ENCODE data around the gene RTN1. TPM values are rescaled to one million over a fixed set of nuclear protein-coding genes. Genes with fewer than 3 reads are reported as not detected.

The RTN1 gene
- total RNA-seq, 1 donor from 2014 or later, result not detected

DNA sequence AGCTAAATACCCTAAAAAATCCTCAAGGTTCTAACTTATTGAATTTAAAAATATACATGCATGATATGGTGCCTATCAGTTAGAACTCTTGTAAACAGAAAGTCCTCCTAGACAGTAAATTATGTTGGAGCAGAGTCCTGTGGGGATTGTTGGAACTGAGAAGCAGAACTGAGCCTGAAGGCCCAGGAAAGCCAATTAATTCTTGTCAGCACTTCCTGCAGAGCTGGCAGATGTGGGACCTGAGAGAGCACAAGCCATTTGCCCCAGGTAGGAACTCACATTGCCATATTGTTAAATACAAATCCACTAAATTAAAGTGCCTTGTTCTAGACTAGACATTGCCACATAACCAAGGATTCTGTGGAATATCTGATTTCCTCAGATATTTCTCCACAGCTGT, 117.1 kb downstream of the RTN1 start:
- intact Hi-C loops (cut with micrococcal nuclease), result no loop called here
- DNase-seq (no peak), ATAC-seq (ENCODE audit: low read depth) (no peak)
- no peak for TF ChIP-seq CTCF (IDR thresholded peaks at IDR 0.05)
- POLR2A ChIA-PET, result no interaction called here
- Mint-ChIP-seq H3K9me3 (no peaks in the 10 kb centered on the region), H3K27ac (no peak overlapping the region), H3K36me3 (ENCODE audit: low read depth) (no peaks in the 10 kb centered on the region), H3K27me3 (peaks cover 3% of the 10 kb centered on the region), H3K4me1 (no peaks in the 10 kb centered on the region), H3K4me3 (no peak overlapping the region)
- CTCF ChIA-PET, result no interaction called here

DNA sequence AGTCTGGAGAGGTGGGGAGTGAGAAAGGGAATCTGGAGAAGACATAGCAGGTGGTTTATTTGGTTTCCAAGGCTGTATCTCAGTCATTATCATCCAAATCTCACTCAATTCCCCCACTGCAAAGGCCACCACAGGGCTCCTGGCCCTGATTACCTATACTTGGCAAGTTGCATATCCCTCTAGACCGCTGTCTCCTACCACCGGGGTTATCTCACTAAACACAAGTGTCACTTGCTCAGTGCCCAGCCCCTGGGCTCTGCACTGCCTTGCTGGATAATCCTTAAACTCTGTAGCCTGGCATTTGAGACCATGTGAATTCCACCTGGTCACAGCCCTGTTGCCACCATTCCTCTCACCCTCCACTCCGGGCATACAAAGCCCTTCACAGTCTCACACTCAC, 119.0 kb downstream of the RTN1 start:
- CTCF ChIA-PET, result no interaction called here
- ATAC-seq (ENCODE audit: low read depth), result no peak
- Mint-ChIP-seq H3K9me3 (no peaks in the 10 kb centered on the region), H3K27ac (no peak overlapping the region), H3K36me3 (ENCODE audit: low read depth) (no peaks in the 10 kb centered on the region), H3K4me3 (no peak overlapping the region), H3K4me1 (no peaks in the 10 kb centered on the region), H3K27me3 (peaks cover 3% of the 10 kb centered on the region)
- no peak for TF ChIP-seq CTCF (IDR thresholded peaks at IDR 0.05)
- no peak for DNase-seq
- POLR2A ChIA-PET, result no interaction called here
- intact Hi-C loops (cut with micrococcal nuclease), result no loop called here

DNA sequence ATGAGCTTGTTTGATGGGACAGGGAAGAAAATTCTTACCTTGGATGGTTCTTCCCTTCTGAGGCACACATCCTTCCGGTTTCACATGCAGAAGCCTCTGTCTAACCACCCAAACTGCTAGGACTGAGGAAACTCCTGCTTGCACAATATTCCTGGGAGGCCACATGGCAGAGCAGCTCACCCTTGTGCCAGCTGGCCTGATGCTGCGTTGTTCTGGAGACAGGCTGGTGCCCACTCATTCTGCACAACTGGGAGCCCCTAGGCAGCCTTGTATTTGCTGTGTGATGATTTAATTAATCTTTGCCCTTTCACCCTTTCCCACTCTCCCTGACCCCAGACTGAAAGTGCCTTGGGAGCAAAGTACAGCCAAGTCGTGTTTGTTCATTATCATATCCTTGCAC, 130.8 kb downstream of the RTN1 start:
- Mint-ChIP-seq H3K9me3 (peaks cover 16% of the 10 kb centered on the region), H3K27ac (no peak overlapping the region), H3K4me1 (no peaks in the 10 kb centered on the region), H3K4me3 (no peak overlapping the region), H3K36me3 (ENCODE audit: low read depth) (no peaks in the 10 kb centered on the region), H3K27me3 (no peaks in the 10 kb centered on the region)
- no peak for TF ChIP-seq CTCF (IDR thresholded peaks at IDR 0.05)
- CTCF ChIA-PET, result no interaction called here
- POLR2A ChIA-PET, result no interaction called here
- ATAC-seq (ENCODE audit: low read depth) (no peak), DNase-seq (no peak)
- intact Hi-C loops (cut with micrococcal nuclease), result no loop called here

DNA sequence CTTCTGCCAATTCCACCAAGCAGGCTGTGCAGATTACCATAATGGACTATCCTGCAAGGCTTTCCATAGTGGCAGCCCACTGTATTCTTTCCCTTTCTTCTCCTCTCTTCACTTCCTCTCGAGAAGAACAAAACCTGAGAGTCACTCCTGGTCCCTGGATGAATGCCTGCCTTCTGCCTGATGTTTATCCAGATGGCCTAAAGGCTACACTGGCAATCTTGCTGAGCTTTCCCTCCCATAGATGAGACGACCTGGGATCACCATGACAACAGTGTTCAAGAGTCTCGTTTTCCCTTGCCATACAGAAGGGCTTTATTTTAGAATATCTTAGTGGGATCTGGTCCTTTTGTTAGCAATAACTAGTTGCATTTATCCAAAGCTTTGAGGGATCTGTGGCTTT, 142.3 kb downstream of the RTN1 start:
- ATAC-seq (ENCODE audit: low read depth) (no peak), DNase-seq (no peak)
- H3K4me3 Mint-ChIP-seq, result no peak overlapping the region
- ChIA-PET CTCF (interaction anchor here (0.6 kb wide), 1 partner anchor 538 kb away, joined by 3 read pairs; no protein-coding TSS in a partner anchor), POLR2A (no interaction called here)
- H3K36me3 Mint-ChIP-seq (ENCODE audit: low read depth), result no peaks in the 10 kb centered on the region
- H3K9me3 Mint-ChIP-seq, result no peaks in the 10 kb centered on the region
- H3K4me1 Mint-ChIP-seq, result no peaks in the 10 kb centered on the region
- no peak for TF ChIP-seq CTCF (IDR thresholded peaks at IDR 0.05)
- H3K27me3 Mint-ChIP-seq, result no peaks in the 10 kb centered on the region
- intact Hi-C loops (cut with micrococcal nuclease), result no loop called here
- no peak overlapping the region for H3K27ac Mint-ChIP-seq

- no peak for TF ChIP-seq CTCF (IDR thresholded peaks at IDR 0.05)
- DNase-seq, result no peak
- Mint-ChIP-seq H3K27me3 (no peaks in the 10 kb centered on the region), H3K4me1 (no peaks in the 10 kb centered on the region), H3K4me3 (no peak overlapping the region), H3K36me3 (ENCODE audit: low read depth) (no peaks in the 10 kb centered on the region), H3K27ac (no peak overlapping the region), H3K9me3 (no peaks in the 10 kb centered on the region)
- ATAC-seq (ENCODE audit: low read depth), result no peak
- intact Hi-C loops (cut with micrococcal nuclease), result no loop called here
- CTCF ChIA-PET, result no interaction called here
- POLR2A ChIA-PET, result no interaction called here
Observed at GRCh38 chr14:59727073-59727661, 143.4 kb downstream of the RTN1 start.

Measured in activated B cell treated with CpG ODN at 0.5 μM for 24 hours (primary cell).